K562 (cell line): ENCODE data around the gene NAPA. TPM values are rescaled to one million over a fixed set of nuclear protein-coding genes. Genes with fewer than 3 reads are reported as not detected.
A peak's percentile ranks its signal among the peaks of the same experiment; 100 is the strongest.

Experiments
- CBFA2T2 ChIP-seq: fragments of 450-650 bp; conservative IDR thresholded peaks from 2 replicates; pipeline ENCODE4 v1.6.1; 2017; ENCODE audit warnings: mild to moderate bottlenecking
- CREB1 ChIP-seq, 2 experiments: sonication (generic) in 1 of 2; formaldehyde crosslinking in 1 of 2; IDR thresholded peaks; 2 replicates each; pipeline versions ENCODE4 v1.6.1 to v1.8.0; 2012 to 2022; ENCODE audit warnings: inconsistent platforms in 1 of 2, mild to moderate bottlenecking in 1 of 2, missing genetic modification reagents in 1 of 2, moderate library complexity in 1 of 2
- DACH1 ChIP-seq: fragments of 450-650 bp; IDR thresholded peaks from 2 replicates; pipeline ENCODE4 v1.6.1; 2018; ENCODE audit not compliant: partially characterized antibody
- DMBX1 ChIP-seq: fragments of 250-450 bp; sonication (Bioruptor Pico); IDR thresholded peaks from 2 replicates; pipeline ENCODE4 v1.8.0; 2022; ENCODE audit warnings: inconsistent platforms, mild to moderate bottlenecking, moderate library complexity, borderline replicate concordance
- E2F1 ChIP-seq: sonication (generic); formaldehyde crosslinking; IDR thresholded peaks from 2 replicates; pipeline ENCODE4 v1.8.1; 2023; ENCODE audit warnings: mild to moderate bottlenecking, missing genetic modification reagents, moderate library complexity
- E2F6 ChIP-seq, 2 experiments: IDR thresholded peaks; 2 replicates each; pipeline ENCODE4 v1.6.1; 2011; ENCODE audit warnings: borderline replicate concordance in 1 of 2, control low read depth in 1 of 2, low read depth in 1 of 2, low read length in 1 of 2, mild to moderate bottlenecking in 1 of 2, mixed read lengths in 1 of 2, moderate library complexity in 1 of 2; ENCODE audit not compliant: insufficient read depth in 1 of 2, insufficient read length in 1 of 2, poor library complexity in 1 of 2, severe bottlenecking in 1 of 2; ENCODE audit errors: extremely low read depth in 1 of 2
- EGR1 ChIP-seq: fragments of 450-650 bp; conservative IDR thresholded peaks from 2 replicates; pipeline ENCODE4 v1.6.1; 2017; ENCODE audit warnings: mild to moderate bottlenecking
- ERF ChIP-seq: fragments of 450-650 bp; formaldehyde crosslinking; IDR thresholded peaks from 2 replicates; pipeline ENCODE4 v1.4.0; 2020; ENCODE audit warnings: mild to moderate bottlenecking, mixed read lengths
- ETV5 ChIP-seq: sonication (generic); formaldehyde crosslinking; IDR thresholded peaks from 2 replicates; pipeline ENCODE4 v1.4.0; 2020; ENCODE audit warnings: low read depth, mild to moderate bottlenecking, missing genetic modification reagents
- FOXP4 ChIP-seq: sonication (generic); formaldehyde crosslinking; IDR thresholded peaks from 2 replicates; pipeline ENCODE4 v1.8.0; 2022; ENCODE audit warnings: mild to moderate bottlenecking, missing genetic modification reagents, borderline replicate concordance
- GATAD2A ChIP-seq: fragments of 450-650 bp; IDR thresholded peaks from 2 replicates; pipeline ENCODE4 v1.6.1; 2017
- HDGF ChIP-seq: fragments of 450-650 bp; IDR thresholded peaks from 2 replicates; pipeline ENCODE4 v1.6.1; 2016
- MCM7 ChIP-seq, 2 experiments: fragments of 450-650 bp; IDR thresholded peaks; 2 replicates each; pipeline ENCODE4 v1.6.1; 2016 to 2018
- PHF20 ChIP-seq: fragments of 450-650 bp; IDR thresholded peaks from 2 replicates; pipeline ENCODE4 v1.6.1; 2018; ENCODE audit not compliant: partially characterized antibody
- RBM34 ChIP-seq: fragments of 200-400 bp; formaldehyde crosslinking; IDR thresholded peaks from 2 replicates; pipeline ENCODE4 v1.6.1; 2018; ENCODE audit warnings: low read length, borderline replicate concordance; ENCODE audit not compliant: insufficient read depth
- SNAPC5 ChIP-seq: fragments of 250-450 bp; sonication (Bioruptor Pico); IDR thresholded peaks from 2 replicates; pipeline ENCODE4 v1.8.0; 2021; ENCODE audit warnings: moderate library complexity, mild to moderate bottlenecking, inconsistent platforms
- TOE1 ChIP-seq, 2 experiments: fragments of 450-650 bp in 1 of 2; sonication (generic) in 1 of 2; formaldehyde crosslinking in 1 of 2; IDR thresholded peaks; 2 replicates each; pipeline versions ENCODE4 v1.7.1 to v1.8.0; 2016 to 2022; ENCODE audit warnings: borderline replicate concordance in 2 of 2, mild to moderate bottlenecking in 2 of 2, antibody characterized with exemption in 1 of 2, inconsistent platforms in 1 of 2, low read depth in 1 of 2, missing genetic modification reagents in 1 of 2, moderate library complexity in 1 of 2
- TSC22D4 ChIP-seq: fragments of 450-650 bp; IDR thresholded peaks from 2 replicates; pipeline ENCODE4 v1.6.1; 2016; ENCODE audit warnings: missing genetic modification characterization, missing biosample characterization, control low read depth
- USF2 ChIP-seq: sonication (generic); formaldehyde crosslinking; IDR thresholded peaks from 2 replicates; pipeline ENCODE4 v1.5.0; 2020; ENCODE audit warnings: missing genetic modification reagents
- ZNF124 ChIP-seq: sonication (generic); formaldehyde crosslinking; IDR thresholded peaks from 2 replicates; pipeline ENCODE4 v1.8.1; 2022; ENCODE audit warnings: missing genetic modification reagents
- polyA plus RNA-seq, 8 experiments: library from polyadenylated mRNA; depleted of rRNA in 4 of 8; stranded (reverse) in 5 of 8; unstranded in 3 of 8; fragments of >200 nt; fragmentation: Nextera tagmentation in 2 of 8; fragmentation: Illumina TruSeq in 1 of 8; extraction: Ambion mirVana in 2 of 8; extraction: Trizol in 1 of 8; gene quantifications; 2 replicates each; pipeline versions ENCODE4 v1.2.1 to v1.2.3, GENCODE V29; 2011 to 2014; ENCODE audit warnings: inconsistent platforms in 1 of 8, missing spikeins in 1 of 8
- total RNA-seq, 7 experiments: library from RNA; depleted of rRNA in 6 of 7; stranded (reverse); fragments of >200 nt in 6 of 7; fragmentation: Illumina TruSeq in 2 of 7; extraction: Trizol in 2 of 7; gene quantifications; 2 replicates each; pipeline versions ENCODE4 v1.2.1 to v1.2.3, GENCODE V29; 2011 to 2021; ENCODE audit warnings: low replicate concordance in 1 of 7

The NAPA gene
- total and polyA plus RNA-seq, 9 of the 15 experiments (the other 6 are each of a cell fraction or from before 2014, with no cell fraction given): 5.4 to 98.6 (median 77.5) TPM

DNA sequence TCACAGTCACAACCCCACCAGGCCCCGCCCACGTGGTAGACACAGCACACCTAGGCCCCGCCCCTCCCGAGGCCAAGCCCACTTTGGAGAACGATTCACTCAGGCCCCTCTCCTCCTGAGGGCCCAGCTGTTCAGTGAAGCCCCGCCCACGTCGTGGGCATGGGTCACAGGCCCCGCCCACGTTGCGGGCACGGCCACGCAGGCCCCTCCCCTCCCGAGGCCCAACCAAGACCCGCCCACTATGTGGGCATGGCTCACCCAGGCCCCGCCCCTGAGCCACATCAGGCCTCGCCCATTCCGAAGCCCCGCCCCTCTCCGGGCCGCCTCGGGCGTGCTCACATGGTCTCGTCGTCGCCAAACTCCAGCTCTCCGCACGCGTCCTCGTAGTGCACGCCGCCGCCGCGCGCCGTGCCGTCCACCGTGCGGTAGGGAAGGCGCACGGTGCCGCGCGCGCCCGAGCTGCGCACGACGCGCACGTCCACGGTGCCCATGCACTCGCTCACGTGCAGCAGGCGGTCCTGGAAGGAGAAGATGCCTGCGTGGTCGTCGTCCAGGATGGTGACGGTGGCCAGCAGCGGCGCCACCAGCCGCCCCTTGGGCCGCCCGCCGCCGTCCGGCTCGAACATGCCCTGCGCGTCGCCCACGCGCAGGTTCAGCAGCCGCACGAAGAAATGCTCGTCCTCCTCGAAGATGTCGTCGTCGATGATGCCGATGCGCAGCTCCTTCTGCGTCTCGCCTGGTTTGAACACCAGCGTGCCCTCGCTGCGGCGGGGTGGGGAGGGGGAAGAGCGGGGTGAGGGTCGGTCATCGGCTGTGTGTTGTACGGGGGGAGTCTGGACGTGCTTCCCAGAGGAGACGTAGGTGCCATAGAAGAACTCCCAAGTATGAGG, 67.1 kb downstream of the NAPA start (continued):
- TF ChIP-seq USF2 (CRISPR knock-in tag) (peak; percentile 64), MCM7 (IDR thresholded peaks at IDR 0.05) (no peak), RBM34 (peak; percentile 93; the same call in 1 of the 2 replicates), HDGF (peak; percentile 10; the same call in 1 of the 2 replicates), DACH1 (peak; percentile 98), CREB1 (IDR thresholded peaks at IDR 0.05) (peak; percentile 47), CREB1 (CRISPR knock-in tag; IDR thresholded peaks at IDR 0.05) (peak; percentile 84; the same call in 1 of the 2 replicates), TSC22D4 (tag) (no peak), GATAD2A (0 out of 2 replicates have a peak, but pooled peaks have one; percentile 55), E2F1 (CRISPR knock-in tag) (0 out of 2 replicates have a peak, but pooled peaks have one; percentile 67), ETV5 (CRISPR knock-in tag) (no peak), CBFA2T2 (no peak), ZNF124 (CRISPR knock-in tag) (peak; percentile 83; the same call in 1 of the 2 replicates), EGR1 (peak; percentile 91), DMBX1 (CRISPR knock-in tag) (no peak), SNAPC5 (CRISPR knock-in tag) (no peak), TOE1 (IDR thresholded peaks at IDR 0.05; ENCODE audit: borderline replicate concordance) (no peak), TOE1 (CRISPR knock-in tag; IDR thresholded peaks at IDR 0.05; ENCODE audit: borderline replicate concordance, low read depth) (no peak), ERF (0 out of 2 replicates have a peak, but pooled peaks have one; percentile 69), E2F6 (IDR thresholded peaks at IDR 0.05; ENCODE audit: borderline replicate concordance in 1 of 2, extremely low read depth in 1 of 2, insufficient read depth in 1 of 2, insufficient read length in 1 of 2, low read depth in 1 of 2, low read length in 1 of 2, poor library complexity in 1 of 2, severe bottlenecking in 1 of 2) (peak; percentile 97), FOXP4 (CRISPR knock-in tag) (peak; percentile 93; the same call in 1 of the 2 replicates), PHF20 (peak; percentile 28)
